ENCODE data around the gene CNIH1. TPM values are rescaled to one million over a fixed set of nuclear protein-coding genes. Genes with fewer than 3 reads are reported as not detected.

CNIH1 gene
- total RNA-seq, 1 experiment from 2014 or later, result 149 TPM

DNA sequence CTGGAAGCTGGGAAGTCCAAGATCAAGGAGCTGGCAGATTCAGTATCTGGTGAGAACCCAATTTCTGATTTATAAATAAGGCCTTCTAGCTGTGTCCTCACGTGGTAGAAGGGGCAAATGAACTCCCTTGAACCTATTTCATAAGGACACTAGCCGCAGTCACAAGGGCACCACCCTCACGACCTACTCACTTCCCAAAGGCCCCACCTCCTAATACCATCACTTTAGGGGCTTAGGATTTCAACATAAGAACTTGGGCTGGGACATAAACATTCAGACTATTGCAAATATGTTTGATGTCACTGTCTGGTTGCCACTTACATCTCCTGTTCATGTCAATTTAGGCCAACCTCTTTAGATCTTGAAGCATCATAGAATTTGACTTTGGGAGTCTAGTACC lies 10.8 kb upstream of the CNIH1 start:
- Histone ChIP-seq H3K4me1 (ENCODE audit: control insufficient read depth in 1 of 2, insufficient read depth in 2 of 2, low read length in 2 of 2) (peaks cover 0 to 5% of the 10 kb centered on the region in 2 experiments; a peak in 2 of 4 replicates), H3K9me2 (ENCODE audit: insufficient read depth) (no peaks in the 10 kb centered on the region), H3K9me3 (ENCODE audit: control insufficient read depth in 1 of 2, insufficient read depth in 1 of 2, low read depth in 1 of 2, low read length in 2 of 2) (no peaks in the 10 kb centered on the region), H3K4me2 (ENCODE audit: low read length) (no peak overlapping the region), H2AFZ (ENCODE audit: low read depth, low read length, poor library complexity, severe bottlenecking) (no peak overlapping the region), H3K4me3 (replicated peaks in 1 of 2; ENCODE audit: low read depth in 1 of 2, low read length in 2 of 2) (no peak overlapping the region), H3K27me3 (ENCODE audit: insufficient read depth, low read length) (no peaks in the 10 kb centered on the region), H3K36me3 (ENCODE audit: control insufficient read depth in 1 of 2, insufficient read depth in 2 of 2, low read length in 2 of 2) (no peaks in the 10 kb centered on the region), H4K20me1 (ENCODE audit: insufficient read depth) (no peaks in the 10 kb centered on the region), H3K9ac (ENCODE audit: low read length) (no peak overlapping the region), H3K27ac (ENCODE audit: low read depth, low read length) (no peak overlapping the region), H3K79me2 (ENCODE audit: insufficient read depth, low read length) (no peaks in the 10 kb centered on the region)
- DNase-seq (ENCODE audit: low read depth, low spot score) (no peak), ATAC-seq (no peak)
- intact Hi-C loops (cut with micrococcal nuclease), result no loop called here
- CTCF ChIA-PET, result no interaction called here
- BruUV-seq (replicated peaks), result no TSS peak
- RAD21 ChIA-PET (ENCODE audit: low non-redundant PET in 1 of 2, low total read pairs in 2 of 2, uncharacterized antibody in 2 of 2, unreplicated experiment in 2 of 2), result no interaction called here
- POLR2A ChIA-PET, result no interaction called here
- TF ChIP-seq, protein P1, sequence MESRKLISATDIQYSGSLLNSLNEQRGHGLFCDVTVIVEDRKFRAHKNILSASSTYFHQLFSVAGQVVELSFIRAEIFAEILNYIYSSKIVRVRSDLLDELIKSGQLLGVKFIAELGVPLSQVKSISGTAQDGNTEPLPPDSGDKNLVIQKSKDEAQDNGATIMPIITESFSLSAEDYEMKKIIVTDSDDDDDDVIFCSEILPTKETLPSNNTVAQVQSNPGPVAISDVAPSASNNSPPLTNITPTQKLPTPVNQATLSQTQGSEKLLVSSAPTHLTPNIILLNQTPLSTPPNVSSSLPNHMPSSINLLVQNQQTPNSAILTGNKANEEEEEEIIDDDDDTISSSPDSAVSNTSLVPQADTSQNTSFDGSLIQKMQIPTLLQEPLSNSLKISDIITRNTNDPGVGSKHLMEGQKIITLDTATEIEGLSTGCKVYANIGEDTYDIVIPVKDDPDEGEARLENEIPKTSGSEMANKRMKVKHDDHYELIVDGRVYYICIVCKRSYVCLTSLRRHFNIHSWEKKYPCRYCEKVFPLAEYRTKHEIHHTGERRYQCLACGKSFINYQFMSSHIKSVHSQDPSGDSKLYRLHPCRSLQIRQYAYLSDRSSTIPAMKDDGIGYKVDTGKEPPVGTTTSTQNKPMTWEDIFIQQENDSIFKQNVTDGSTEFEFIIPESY (IDR thresholded peaks at IDR 0.05; ENCODE audit: extremely low read depth, insufficient replicate concordance, low read length), result no peak
- TF ChIP-seq CEBPB (IDR thresholded peaks at IDR 0.05; ENCODE audit: low read depth) (no peak), POLR2AphosphoS5 (IDR thresholded peaks at IDR 0.05; ENCODE audit: low read depth, low read length) (no peak), CBX3 (IDR thresholded peaks at IDR 0.05; ENCODE audit: low read depth) (no peak), JUND (IDR thresholded peaks at IDR 0.05) (no peak), SIN3A (IDR thresholded peaks at IDR 0.05; ENCODE audit: low read depth) (no peak), EZH2phosphoT487 (IDR thresholded peaks at IDR 0.05; ENCODE audit: borderline replicate concordance) (no peak), SP1 (IDR thresholded peaks at IDR 0.05; ENCODE audit: low read depth) (no peak), ELF1 (IDR thresholded peaks at IDR 0.05; ENCODE audit: borderline replicate concordance, low read depth) (no peak), ZFX (IDR thresholded peaks at IDR 0.05) (no peak), SRF (IDR thresholded peaks at IDR 0.05; ENCODE audit: low read depth) (no peak)
- TF ChIP-seq, protein P2, sequence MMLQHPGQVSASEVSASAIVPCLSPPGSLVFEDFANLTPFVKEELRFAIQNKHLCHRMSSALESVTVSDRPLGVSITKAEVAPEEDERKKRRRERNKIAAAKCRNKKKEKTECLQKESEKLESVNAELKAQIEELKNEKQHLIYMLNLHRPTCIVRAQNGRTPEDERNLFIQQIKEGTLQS (IDR thresholded peaks at IDR 0.05), result no peak
- TF ChIP-seq, protein P3, sequence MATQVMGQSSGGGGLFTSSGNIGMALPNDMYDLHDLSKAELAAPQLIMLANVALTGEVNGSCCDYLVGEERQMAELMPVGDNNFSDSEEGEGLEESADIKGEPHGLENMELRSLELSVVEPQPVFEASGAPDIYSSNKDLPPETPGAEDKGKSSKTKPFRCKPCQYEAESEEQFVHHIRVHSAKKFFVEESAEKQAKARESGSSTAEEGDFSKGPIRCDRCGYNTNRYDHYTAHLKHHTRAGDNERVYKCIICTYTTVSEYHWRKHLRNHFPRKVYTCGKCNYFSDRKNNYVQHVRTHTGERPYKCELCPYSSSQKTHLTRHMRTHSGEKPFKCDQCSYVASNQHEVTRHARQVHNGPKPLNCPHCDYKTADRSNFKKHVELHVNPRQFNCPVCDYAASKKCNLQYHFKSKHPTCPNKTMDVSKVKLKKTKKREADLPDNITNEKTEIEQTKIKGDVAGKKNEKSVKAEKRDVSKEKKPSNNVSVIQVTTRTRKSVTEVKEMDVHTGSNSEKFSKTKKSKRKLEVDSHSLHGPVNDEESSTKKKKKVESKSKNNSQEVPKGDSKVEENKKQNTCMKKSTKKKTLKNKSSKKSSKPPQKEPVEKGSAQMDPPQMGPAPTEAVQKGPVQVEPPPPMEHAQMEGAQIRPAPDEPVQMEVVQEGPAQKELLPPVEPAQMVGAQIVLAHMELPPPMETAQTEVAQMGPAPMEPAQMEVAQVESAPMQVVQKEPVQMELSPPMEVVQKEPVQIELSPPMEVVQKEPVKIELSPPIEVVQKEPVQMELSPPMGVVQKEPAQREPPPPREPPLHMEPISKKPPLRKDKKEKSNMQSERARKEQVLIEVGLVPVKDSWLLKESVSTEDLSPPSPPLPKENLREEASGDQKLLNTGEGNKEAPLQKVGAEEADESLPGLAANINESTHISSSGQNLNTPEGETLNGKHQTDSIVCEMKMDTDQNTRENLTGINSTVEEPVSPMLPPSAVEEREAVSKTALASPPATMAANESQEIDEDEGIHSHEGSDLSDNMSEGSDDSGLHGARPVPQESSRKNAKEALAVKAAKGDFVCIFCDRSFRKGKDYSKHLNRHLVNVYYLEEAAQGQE (IDR thresholded peaks at IDR 0.05; ENCODE audit: low read depth), result no peak
